GM12878 (cell line): Measurements from ENCODE around the gene DOHH.

Experiments
- CEBPB ChIP-seq, 2 experiments: fragments of 150-350 bp in 1 of 2; IDR thresholded peaks; 2 replicates each; pipeline ENCODE4 v1.6.1; 2012 to 2014; ENCODE audit warnings: low read depth in 2 of 2, low read length in 2 of 2, borderline replicate concordance in 1 of 2, inconsistent platforms in 1 of 2
- DPF2 ChIP-seq: fragments of 450-650 bp; IDR thresholded peaks from 2 replicates; pipeline ENCODE4 v1.6.1; 2017; ENCODE audit warnings: mild to moderate bottlenecking
- EGR1 ChIP-seq, 2 experiments: IDR thresholded peaks; 1 replicate in 1 of 2; 2 replicates in 1 of 2; pipeline ENCODE4 v1.6.1; 2011 to 2012; ENCODE audit warnings: low read depth in 2 of 2, low read length in 2 of 2, borderline replicate concordance in 1 of 2, mild to moderate bottlenecking in 1 of 2, moderate library complexity in 1 of 2
- HDAC6 ChIP-seq: fragments of 200-600 bp; sonication (generic); IDR thresholded peaks from one replicate; pipeline ENCODE4 v1.8.0; 2017; ENCODE audit warnings: antibody characterized with exemption; ENCODE audit not compliant: unreplicated experiment
- IRF4 ChIP-seq: IDR thresholded peaks from 2 replicates; pipeline ENCODE4 v1.6.1; 2011; ENCODE audit warnings: low read depth, low read length
- JUNB ChIP-seq: IDR thresholded peaks from 2 replicates; pipeline ENCODE4 v1.6.1; 2016; ENCODE audit warnings: antibody characterized with exemption, mild to moderate bottlenecking
- NRF1 ChIP-seq: conservative IDR thresholded peaks from 2 replicates; pipeline ENCODE4 v1.6.1; 2011; ENCODE audit warnings: mild to moderate bottlenecking, low read depth, low read length, improper control_type of control experiment
- RAD21 ChIP-seq: IDR thresholded peaks from 2 replicates; pipeline ENCODE4 v1.6.1; 2011; ENCODE audit warnings: mild to moderate bottlenecking, low read depth, low read length, moderate library complexity; ENCODE audit not compliant: insufficient read depth
- SIX5 ChIP-seq: IDR thresholded peaks from 2 replicates; pipeline ENCODE4 v1.6.1; 2011; ENCODE audit warnings: mild to moderate bottlenecking, low read depth, low read length, moderate library complexity; ENCODE audit not compliant: severe bottlenecking
- TF ChIP-seq, protein P1 (sequence below), 3 experiments: IDR thresholded peaks in 2 of 3; conservative IDR thresholded peaks in 1 of 3; 2 replicates each; pipeline ENCODE4 v1.5.1; 2011; ENCODE audit warnings: low read depth in 3 of 3, low read length in 3 of 3, mild to moderate bottlenecking in 3 of 3, control low read depth in 2 of 3, moderate library complexity in 2 of 3, inconsistent platforms in 1 of 3, mixed read lengths in 1 of 3; ENCODE audit not compliant: control insufficient read depth in 2 of 3, insufficient read depth in 1 of 3; ENCODE audit errors: extremely low read depth in 1 of 3

- TF ChIP-seq JUNB, result no peak
- TF ChIP-seq, protein P1, sequence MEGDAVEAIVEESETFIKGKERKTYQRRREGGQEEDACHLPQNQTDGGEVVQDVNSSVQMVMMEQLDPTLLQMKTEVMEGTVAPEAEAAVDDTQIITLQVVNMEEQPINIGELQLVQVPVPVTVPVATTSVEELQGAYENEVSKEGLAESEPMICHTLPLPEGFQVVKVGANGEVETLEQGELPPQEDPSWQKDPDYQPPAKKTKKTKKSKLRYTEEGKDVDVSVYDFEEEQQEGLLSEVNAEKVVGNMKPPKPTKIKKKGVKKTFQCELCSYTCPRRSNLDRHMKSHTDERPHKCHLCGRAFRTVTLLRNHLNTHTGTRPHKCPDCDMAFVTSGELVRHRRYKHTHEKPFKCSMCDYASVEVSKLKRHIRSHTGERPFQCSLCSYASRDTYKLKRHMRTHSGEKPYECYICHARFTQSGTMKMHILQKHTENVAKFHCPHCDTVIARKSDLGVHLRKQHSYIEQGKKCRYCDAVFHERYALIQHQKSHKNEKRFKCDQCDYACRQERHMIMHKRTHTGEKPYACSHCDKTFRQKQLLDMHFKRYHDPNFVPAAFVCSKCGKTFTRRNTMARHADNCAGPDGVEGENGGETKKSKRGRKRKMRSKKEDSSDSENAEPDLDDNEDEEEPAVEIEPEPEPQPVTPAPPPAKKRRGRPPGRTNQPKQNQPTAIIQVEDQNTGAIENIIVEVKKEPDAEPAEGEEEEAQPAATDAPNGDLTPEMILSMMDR (IDR thresholded peaks at IDR 0.05 in 2 of 3, conservative IDR thresholded peaks at IDR 0.05 in 1 of 3; ENCODE audit: control insufficient read depth in 2 of 3, extremely low read depth in 1 of 3, insufficient read depth in 1 of 3, low read depth in 3 of 3, low read length in 3 of 3), result no peak
- TF ChIP-seq IRF4, result no peak
- no peak for TF ChIP-seq EGR1 (IDR thresholded peaks at IDR 0.05; ENCODE audit: borderline replicate concordance in 1 of 2, low read depth in 2 of 2, low read length in 2 of 2)
- no peak for TF ChIP-seq RAD21
- no peak for TF ChIP-seq SIX5
- no peak for TF ChIP-seq NRF1
- TF ChIP-seq HDAC6, result no peak
- TF ChIP-seq DPF2, result no peak
- no peak for TF ChIP-seq CEBPB (IDR thresholded peaks at IDR 0.05; ENCODE audit: borderline replicate concordance in 1 of 2, low read depth in 2 of 2, low read length in 2 of 2)
Measured at GRCh38 chr19:3497757-3498520, 2.5 kb downstream of the DOHH start.
